Mucosa of descending colon (tissue), 3 donors: Measurements from ENCODE around the gene PSMC1. TPM values are rescaled to one million over a fixed set of nuclear protein-coding genes. Genes with fewer than 3 reads are reported as not detected.

Experiments used
- ATAC-seq: fragments of 200-7000 bp; cut with Tn5 transposase; one replicate; pipeline ENCODE4 v1.9.1; 2020; ENCODE audit warnings: mild to moderate bottlenecking, moderate library complexity
- DNase-seq, 3 donors: peaks; one replicate each; pipeline ENCODE4 v3.0.0-alpha.2; 2020
- H3K36me3 ChIP-seq: fragments of 200-600 bp; one replicate; pipeline ENCODE4 v1.8.0; 2021; ENCODE audit warnings: low read depth, mild to moderate bottlenecking
- H3K4me1 ChIP-seq: fragments of 200-600 bp; one replicate; pipeline ENCODE4 v1.8.0; 2021; ENCODE audit warnings: low read depth, mild to moderate bottlenecking
- H3K4me3 ChIP-seq: fragments of 200-600 bp; one replicate; pipeline ENCODE4 v1.8.0; 2021; ENCODE audit warnings: mild to moderate bottlenecking
- H3K9me3 ChIP-seq: fragments of 200-600 bp; one replicate; pipeline ENCODE4 v1.8.0; 2021; ENCODE audit warnings: mild to moderate bottlenecking
- CTCF ChIP-seq: fragments of 200-600 bp; IDR thresholded peaks from one replicate; pipeline ENCODE4 v1.8.0; 2022; ENCODE audit warnings: antibody characterized with exemption, mild to moderate bottlenecking
- intact Hi-C, 2 donors: fragments of 100-400 bp; cut with DNase I in 1 of 2; cut with micrococcal nuclease in 1 of 2; formaldehyde crosslinking; loops; one replicate each; pipeline versions ENCODE4 v1.11.0 to v1.11.1; 2022; cut with DNase I, micrococcal nuclease
- total RNA-seq, 3 donors: library from RNA; stranded (reverse); fragmentation: NEBNext Ultra II Directional in 2 of 3; extraction: Animal tissue kit (Norgen Biotek cat#: 25700) in 2 of 3; gene quantifications; one replicate each; pipeline versions ENCODE4 v1.2.1 to v1.2.4, GENCODE V29; 2021 to 2023
- donor health status: DM: no; HTN: no; CAD: no; lungs with moderate emphysema.
- donor health status: DM: no; HTN: no; CAD: no.
- donor health status: DM: no; HTN: yes; CAD: no.

The PSMC1 gene
- total RNA-seq, 3 donors from 2014 or later: 70.2 to 79.6 (median 78.6) TPM

GRCh38 chr14:90319173-90319572 is 62.8 kb downstream of the PSMC1 start:
- H3K4me1 ChIP-seq: no peaks in the 10 kb centered on the region
- no peaks in the 10 kb centered on the region for H3K9me3 ChIP-seq
- no peak for TF ChIP-seq CTCF
- DNase-seq (no peak), ATAC-seq (no peak)
- intact Hi-C loops: no loop called here
- H3K4me3 ChIP-seq: no peak overlapping the region
- H3K36me3 ChIP-seq: no peaks in the 10 kb centered on the region

GRCh38 chr14:90319634-90320541 is 63.5 kb downstream of the PSMC1 start:
- Histone ChIP-seq H3K4me3 (no peak overlapping the region), H3K9me3 (no peaks in the 10 kb centered on the region), H3K4me1 (no peaks in the 10 kb centered on the region), H3K36me3 (no peaks in the 10 kb centered on the region)
- DNase-seq (no peak), ATAC-seq (no peak)
- intact Hi-C loops: no loop called here
- no peak for TF ChIP-seq CTCF

- Histone ChIP-seq H3K36me3 (no peaks in the 10 kb centered on the region), H3K9me3 (no peaks in the 10 kb centered on the region), H3K4me1 (no peaks in the 10 kb centered on the region), H3K4me3 (no peak overlapping the region)
- no peak for TF ChIP-seq CTCF
- intact Hi-C loops: no loop called here
- ATAC-seq: no peak
- no peak for DNase-seq
These were observed 65.5 kb downstream of the PSMC1 start for GRCh38 chr14:90321891-90322290.

Other genes with a start within 250 kb of the PSMC1 start
- gene KCNK13, start 194.6 kb upstream of the PSMC1 start, total RNA-seq: under 1 TPM; 0.25 to 0.67 (median 0.29) TPM
- gene NRDE2, start 75.4 kb downstream of the PSMC1 start, total RNA-seq: 10 to 100 TPM; 23.0 to 31.5 (median 26.1) TPM
- 100 to 1,000 TPM; 610 to 985 (median 822) TPM for gene CALM1, start 140.5 kb downstream of the PSMC1 start, total RNA-seq